HG03097 (cell line): ENCODE results near the gene HTR3E.
"Not testable (repeated sequence)": the region's sequence is repeated elsewhere in the genome, so short reads cannot be mapped to it uniquely, and the experiment has no call there.

ENCODE experiments used
- ATAC-seq: cut with Tn5 transposase; IDR thresholded peaks from one replicate; pipeline ENCODE4 v1.9.1; 2021; ENCODE audit not compliant: unreplicated experiment, low FRiP score

The HTR3E gene

GRCh38 chr3:184149770-184150169 lies 52.9 kb downstream of the HTR3E start:
- not testable (repeated sequence) for ATAC-seq

GRCh38 chr3:184154885-184155643 lies 58.2 kb downstream of the HTR3E start, which contains the start of gene DVL3:
Gene DVL3 (plus strand): TSS chr3:184155377. CDS start chr3:184155636, 259 bp downstream.
- peak; percentile 76 for ATAC-seq

- ATAC-seq, result peak; percentile 9
These were observed 59.0 kb downstream of the HTR3E start for GRCh38 chr3:184155644-184156521.

GRCh38 chr3:184156522-184156955 lies 59.7 kb downstream of the HTR3E start:
- no peak for ATAC-seq
